Lower leg skin (tissue), 3 donors: Measurements from ENCODE around the gene MYT1.

Experiments
- CTCF ChIP-seq, 3 donors: fragments of 450-650 bp; IDR thresholded peaks; one replicate each; pipeline ENCODE4 v1.5.1; 2016; ENCODE audit warnings: antibody characterized with exemption in 3 of 3, mild to moderate bottlenecking in 3 of 3, moderate library complexity in 2 of 3
- POLR2A ChIP-seq, 2 donors: fragments of 450-650 bp; IDR thresholded peaks; one replicate each; pipeline ENCODE4 v1.6.1; 2016 to 2017; ENCODE audit warnings: antibody characterized with exemption in 2 of 2, mild to moderate bottlenecking in 1 of 2, moderate library complexity in 1 of 2

GRCh38 chr20:64149141-64149540, 15.1 kb upstream of the MYT1 start:
- TF ChIP-seq CTCF (IDR thresholded peaks at IDR 0.05) (no peak), POLR2A (IDR thresholded peaks at IDR 0.05) (no peak)
